Keratinocyte (primary cell): ENCODE measurements around the gene EIF3I.

Experiments used
- CTCF ChIP-seq, 3 experiments: IDR thresholded peaks in 1 of 3; conservative IDR thresholded peaks in 1 of 3; optimal IDR thresholded peaks in 1 of 3; 2 replicates in 2 of 3; 3 replicates in 1 of 3; pipeline versions ENCODE3 to v1.5.1; 2011; ENCODE audit warnings: low read length in 3 of 3, mild to moderate bottlenecking in 3 of 3, moderate library complexity in 2 of 3, control low read depth in 1 of 3, inconsistent platforms in 1 of 3; ENCODE audit not compliant: insufficient read depth in 2 of 3; ENCODE audit errors: extremely low read depth in 1 of 3
- EZH2 ChIP-seq: IDR thresholded peaks from one replicate; pipeline ENCODE4 v1.6.1; 2012; ENCODE audit warnings: inconsistent platforms, mild to moderate bottlenecking, low read length, moderate library complexity

- TF ChIP-seq CTCF (optimal IDR thresholded peaks at IDR 0.05 in 1 of 3, IDR thresholded peaks at IDR 0.05 in 1 of 3, conservative IDR thresholded peaks at IDR 0.05 in 1 of 3; ENCODE audit: extremely low read depth in 1 of 3, insufficient read depth in 2 of 3, low read length in 3 of 3), result no peak
- no peak for TF ChIP-seq EZH2
Observed at GRCh38 chr1:32199043-32199716, 23.0 kb upstream of the EIF3I start.
